A673 (cell line): Measurements from ENCODE around the gene ERLEC1. TPM values are rescaled to one million over a fixed set of nuclear protein-coding genes. Genes with fewer than 3 reads are reported as not detected.

Experiments
- BruUV-seq: library from RNA; stranded (reverse); fragments of 400-500 nt; replicated peaks from 2 replicates; lab custom pipeline; 2021; lab: Mats Ljungman, UMichigan
- CTCF ChIA-PET: fragments of 300-600 bp; sonication (Branson Sonifier 250); formaldehyde crosslinking; loops from one replicate; lab custom pipeline; 2022; ENCODE audit warnings: antibody characterized with exemption; lab: Charles Lee
- POLR2A ChIA-PET: fragments of 300-600 bp; sonication (Branson Sonifier 250); formaldehyde crosslinking; loops from one replicate; lab custom pipeline; 2022; ENCODE audit warnings: antibody characterized with exemption; ENCODE audit not compliant: low non-redundant PET; lab: Charles Lee
- DNase-seq: peaks from one replicate; pipeline ENCODE4 v3.0.0-alpha.2; 2015; ENCODE audit warnings: low spot score
- H3K27ac ChIP-seq: fragments of 200-600 bp; sonication (generic); 2 replicates; pipeline ENCODE4 v1.5.1; 2016; ENCODE audit warnings: mixed run types, low read depth, mild to moderate bottlenecking, mixed read lengths, antibody characterized with exemption, low read length; ENCODE audit not compliant: poor library complexity, severe bottlenecking
- H3K27me3 ChIP-seq: fragments of 200-600 bp; sonication (generic); replicated peaks from 2 replicates; pipeline ENCODE4 v1.6.1; 2017; ENCODE audit warnings: mixed run types, low read depth, mild to moderate bottlenecking, mixed read lengths, antibody characterized with exemption, low read length; ENCODE audit not compliant: insufficient read depth, poor library complexity
- H3K36me3 ChIP-seq: fragments of 200-600 bp; sonication (generic); 2 replicates; pipeline ENCODE4 v1.6.1; 2016; ENCODE audit warnings: mixed run types, mild to moderate bottlenecking, mixed read lengths, antibody characterized with exemption, low read length; ENCODE audit not compliant: insufficient read depth, poor library complexity, severe bottlenecking
- H3K4me1 ChIP-seq: fragments of 200-600 bp; sonication (generic); 2 replicates; pipeline ENCODE4 v1.6.1; 2017; ENCODE audit warnings: mixed run types, mild to moderate bottlenecking, mixed read lengths, antibody characterized with exemption, low read length; ENCODE audit not compliant: insufficient read depth, poor library complexity, severe bottlenecking
- H3K4me3 ChIP-seq: fragments of 200-600 bp; sonication (generic); 2 replicates; pipeline ENCODE4 v1.5.1; 2016; ENCODE audit warnings: low read depth, mixed run types, mild to moderate bottlenecking, mixed read lengths, low read length; ENCODE audit not compliant: poor library complexity, severe bottlenecking
- H3K9me3 ChIP-seq: fragments of 200-600 bp; sonication (generic); 2 replicates; pipeline ENCODE4 v1.6.1; 2016; ENCODE audit warnings: mixed run types, low read depth, mild to moderate bottlenecking, mixed read lengths, antibody characterized with exemption, low read length; ENCODE audit not compliant: poor library complexity, severe bottlenecking
- EZH2 ChIP-seq: fragments of 200-600 bp; sonication (generic); IDR thresholded peaks from 2 replicates; pipeline ENCODE4 v1.6.1; 2017; ENCODE audit warnings: borderline replicate concordance, low read depth, mild to moderate bottlenecking, mixed read lengths, antibody characterized with exemption, low read length; ENCODE audit not compliant: poor library complexity, severe bottlenecking
- intact Hi-C: fragments of 100-400 bp; cut with micrococcal nuclease; formaldehyde crosslinking; loops from one replicate; pipeline ENCODE4 v1.10.0; 2022; ENCODE audit not compliant: unreplicated experiment
- total RNA-seq: library from RNA; stranded (reverse); gene quantifications from 2 replicates; pipeline ENCODE4 v1.2.3, GENCODE V29; 2021
- TF ChIP-seq, protein P1 (sequence below): fragments of 300-800, 200-600 bp; sonication (generic); conservative IDR thresholded peaks from 2 replicates; pipeline ENCODE4 v1.5.1; 2017; ENCODE audit warnings: low read depth, mild to moderate bottlenecking, antibody characterized with exemption, low read length, moderate library complexity, mixed read lengths

Gene ERLEC1
- total RNA-seq, 1 experiment from 2014 or later = 27.7 TPM

DNA sequence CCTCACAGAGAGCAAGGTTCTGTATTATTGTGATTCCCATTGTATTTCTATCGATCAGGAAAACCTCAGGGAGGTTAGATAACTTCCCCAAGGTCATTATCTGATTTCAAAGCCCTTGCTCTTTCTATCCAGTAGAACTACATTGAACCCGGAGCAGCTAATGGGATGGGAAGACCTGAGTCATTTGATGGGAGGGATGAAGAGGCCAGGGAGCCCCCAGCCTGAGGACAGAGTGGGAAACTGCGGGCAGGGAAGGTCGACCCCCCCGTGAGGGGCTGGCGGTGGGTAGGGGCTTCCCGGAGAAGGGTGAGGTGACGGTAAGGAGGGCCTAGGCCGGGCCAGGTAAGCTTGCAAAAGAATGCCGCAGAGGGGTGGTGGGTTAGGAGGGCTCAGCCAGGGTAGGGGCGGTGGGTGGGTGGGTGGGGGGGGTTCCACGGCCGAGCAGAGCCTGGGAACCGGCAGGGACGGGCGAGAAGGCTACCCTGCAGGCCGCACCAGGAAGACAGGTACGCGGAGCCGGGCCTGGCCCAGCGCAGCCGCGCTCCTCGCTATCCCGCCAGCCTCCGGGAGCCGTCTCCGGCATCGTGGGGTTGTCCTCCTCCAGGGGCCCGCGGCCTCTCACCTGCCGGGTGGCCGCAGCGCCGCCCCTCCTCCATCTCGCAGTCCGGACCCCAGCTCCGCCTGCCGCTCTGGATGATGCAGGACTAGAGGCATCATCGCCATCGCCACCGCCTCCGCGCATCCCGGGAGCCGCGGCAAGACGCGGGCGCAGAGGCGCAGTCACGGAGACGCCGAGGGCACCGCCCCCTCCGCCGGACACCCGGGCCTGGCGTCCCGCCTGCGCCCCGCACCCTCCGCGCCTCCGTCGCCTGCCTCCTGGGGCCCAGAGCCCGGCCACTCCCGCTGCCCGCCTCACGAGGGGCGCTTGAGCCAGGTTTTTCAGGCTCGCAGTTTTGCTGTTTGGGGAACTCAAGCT, 72.7 kb downstream of the ERLEC1 start, which contains the start of gene GPR75:
TSS of gene GPR75 (minus strand) at position 762 of the 976 bp plus-strand sequence. CDS start 5,211 bp downstream, outside the sequence.
- H3K9me3 ChIP-seq = no peaks in the 10 kb centered on the region
- no peak for TF ChIP-seq EZH2
- TF ChIP-seq, protein P1, sequence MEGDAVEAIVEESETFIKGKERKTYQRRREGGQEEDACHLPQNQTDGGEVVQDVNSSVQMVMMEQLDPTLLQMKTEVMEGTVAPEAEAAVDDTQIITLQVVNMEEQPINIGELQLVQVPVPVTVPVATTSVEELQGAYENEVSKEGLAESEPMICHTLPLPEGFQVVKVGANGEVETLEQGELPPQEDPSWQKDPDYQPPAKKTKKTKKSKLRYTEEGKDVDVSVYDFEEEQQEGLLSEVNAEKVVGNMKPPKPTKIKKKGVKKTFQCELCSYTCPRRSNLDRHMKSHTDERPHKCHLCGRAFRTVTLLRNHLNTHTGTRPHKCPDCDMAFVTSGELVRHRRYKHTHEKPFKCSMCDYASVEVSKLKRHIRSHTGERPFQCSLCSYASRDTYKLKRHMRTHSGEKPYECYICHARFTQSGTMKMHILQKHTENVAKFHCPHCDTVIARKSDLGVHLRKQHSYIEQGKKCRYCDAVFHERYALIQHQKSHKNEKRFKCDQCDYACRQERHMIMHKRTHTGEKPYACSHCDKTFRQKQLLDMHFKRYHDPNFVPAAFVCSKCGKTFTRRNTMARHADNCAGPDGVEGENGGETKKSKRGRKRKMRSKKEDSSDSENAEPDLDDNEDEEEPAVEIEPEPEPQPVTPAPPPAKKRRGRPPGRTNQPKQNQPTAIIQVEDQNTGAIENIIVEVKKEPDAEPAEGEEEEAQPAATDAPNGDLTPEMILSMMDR = no peak
- POLR2A ChIA-PET = interaction anchor here (0.6 kb wide), 1 partner anchor 11 kb away, joined by 4 read pairs; no protein-coding TSS in a partner anchor
- no peak within 1 kb of the TSS for H3K27ac ChIP-seq
- H3K27me3 ChIP-seq = no peaks in the 10 kb centered on the region
- H3K4me1 ChIP-seq = no peaks in the 10 kb centered on the region
- no TSS peak for BruUV-seq
- H3K4me3 ChIP-seq = no peak within 1 kb of the TSS
- CTCF ChIA-PET = no interaction called here
- no peak for DNase-seq
- intact Hi-C loops = no loop called here
- peaks cover 2% of the 10 kb centered on the region for H3K36me3 ChIP-seq

GRCh38 chr2:53861824-53862223, 75.0 kb downstream of the ERLEC1 start:
- ChIA-PET CTCF (interaction anchor here (0.5 kb wide), 1 partner anchor 854 kb away, joined by 3 read pairs; no protein-coding TSS in a partner anchor), POLR2A (no interaction called here)
- intact Hi-C loops = no loop called here

GRCh38 chr2:53863538-53864227, 76.8 kb downstream of the ERLEC1 start:
- DNase-seq = no peak
- intact Hi-C loops = no loop called here
- peaks cover 32% of the 10 kb centered on the region for H3K36me3 ChIP-seq
- no peaks in the 10 kb centered on the region for H3K9me3 ChIP-seq
- ChIA-PET CTCF (no interaction called here), POLR2A (no interaction called here)
- no TSS peak for BruUV-seq
- no peak overlapping the region for H3K27ac ChIP-seq
- no peaks in the 10 kb centered on the region for H3K4me1 ChIP-seq
- no peak overlapping the region for H3K4me3 ChIP-seq
- H3K27me3 ChIP-seq = no peaks in the 10 kb centered on the region
- TF ChIP-seq, protein P1 = no peak
- TF ChIP-seq EZH2 = no peak

More at GRCh38 chr2:53861824-53862223, 75.0 kb downstream of the ERLEC1 start:
- BruUV-seq = no TSS peak
- Histone ChIP-seq H3K36me3 (peaks cover 25% of the 10 kb centered on the region), H3K4me3 (no peak overlapping the region), H3K27ac (no peak overlapping the region), H3K9me3 (no peaks in the 10 kb centered on the region), H3K27me3 (no peaks in the 10 kb centered on the region), H3K4me1 (no peaks in the 10 kb centered on the region)
- TF ChIP-seq, protein P1 = no peak
- TF ChIP-seq EZH2 = no peak
- DNase-seq = no peak
